B cell (primary cell): ENCODE data around the gene TPRN. TPM values are rescaled to one million over a fixed set of nuclear protein-coding genes. Genes with fewer than 3 reads are reported as not detected.
A peak's percentile ranks its signal among the peaks of the same experiment; 100 is the strongest.

ENCODE experiments used
- ATAC-seq: fragments of 200-7000 bp; cut with Tn5 transposase; one replicate; pipeline ENCODE4 v1.10.0; 2021; ENCODE audit warnings: low read depth, mild to moderate bottlenecking, moderate number of reproducible peaks, moderate library complexity
- CTCF ChIA-PET: fragments of 350-600 bp; sonication (Branson Sonifier 250); formaldehyde crosslinking; loops from one replicate; lab custom pipeline; 2021; ENCODE audit warnings: antibody characterized with exemption, inconsistent platforms; lab: Charles Lee
- POLR2A ChIA-PET: fragments of 350-600 bp; sonication (Branson Sonifier 250); formaldehyde crosslinking; loops from one replicate; lab custom pipeline; 2021; ENCODE audit warnings: antibody characterized with exemption; lab: Charles Lee
- DNase-seq: peaks from one replicate; pipeline ENCODE4 v3.0.0; 2013
- H2AFZ ChIP-seq: 2 replicates; pipeline ENCODE4 v1.6.1; 2012; ENCODE audit warnings: mild to moderate bottlenecking, low read depth, low read length; ENCODE audit not compliant: insufficient read depth, poor library complexity, severe bottlenecking
- H3K27ac ChIP-seq, 2 donors: 1 replicate in 1 of 2; 2 replicates in 1 of 2; pipeline ENCODE4 v1.5.1; 2012 to 2013; ENCODE audit warnings: low read length in 2 of 2, mild to moderate bottlenecking in 2 of 2, moderate library complexity in 1 of 2
- H3K27me3 ChIP-seq, 4 experiments: fragments of 200-600 bp in 1 of 4; sonication (generic) in 1 of 4; replicated peaks in 1 of 4; 1 replicate in 2 of 4; 2 replicates in 2 of 4; pipeline versions ENCODE4 v1.6.1 to v1.7.0; 2013 to 2016; ENCODE audit warnings: low read length in 3 of 4, mild to moderate bottlenecking in 2 of 4, mixed read lengths in 1 of 4, moderate library complexity in 1 of 4; ENCODE audit not compliant: insufficient read depth in 4 of 4, control insufficient read depth in 3 of 4; ENCODE audit errors: control extremely low read depth in 1 of 4
- H3K36me3 ChIP-seq, 2 experiments: replicated peaks in 1 of 2; 1 replicate in 1 of 2; 2 replicates in 1 of 2; pipeline versions ENCODE4 v1.6.1 to v1.7.1; 2013; ENCODE audit warnings: low read length in 1 of 2; ENCODE audit not compliant: insufficient read depth in 2 of 2, control insufficient read depth in 1 of 2; ENCODE audit errors: control extremely low read depth in 1 of 2, extremely low read depth in 1 of 2
- H3K4me1 ChIP-seq, 2 donors: fragments of 200-600 bp in 1 of 2; sonication (generic) in 1 of 2; 1 replicate in 1 of 2; 2 replicates in 1 of 2; pipeline versions ENCODE4 v1.5.1 to v1.6.1; 2013 to 2017; ENCODE audit warnings: low read length in 2 of 2; ENCODE audit not compliant: control insufficient read depth in 2 of 2, insufficient read depth in 2 of 2
- H3K4me2 ChIP-seq: replicated peaks from 2 replicates; pipeline ENCODE3; 2012; ENCODE audit warnings: mild to moderate bottlenecking, low read depth, low read length; ENCODE audit not compliant: poor library complexity, severe bottlenecking
- H3K4me3 ChIP-seq, 5 experiments: fragments of 200-600 bp in 1 of 5; sonication (generic) in 1 of 5; 1 replicate in 3 of 5; 2 replicates in 2 of 5; pipeline versions ENCODE4 v1.5.1 to v1.7.0; 2011 to 2016; ENCODE audit warnings: low read length in 4 of 5, mild to moderate bottlenecking in 4 of 5, low read depth in 2 of 5, control low read depth in 1 of 5, moderate library complexity in 1 of 5; ENCODE audit not compliant: insufficient read depth in 1 of 5; ENCODE audit errors: control extremely low read depth in 1 of 5, extremely low read depth in 1 of 5
- H3K79me2 ChIP-seq: fragments of 200-600 bp; sonication (generic); one replicate; pipeline ENCODE4 v1.6.0; 2016; ENCODE audit warnings: low read length; ENCODE audit not compliant: control insufficient read depth, insufficient read depth
- H3K9ac ChIP-seq: fragments of 200-600 bp; sonication (generic); 2 replicates; pipeline ENCODE4 v1.6.1; 2017; ENCODE audit warnings: mild to moderate bottlenecking, low read length, moderate library complexity
- H3K9me3 ChIP-seq, 3 donors: one replicate each; pipeline versions ENCODE4 v1.6.1 to v1.7.1; 2013; ENCODE audit warnings: low read length in 2 of 3; ENCODE audit not compliant: control insufficient read depth in 2 of 3, insufficient read depth in 1 of 3; ENCODE audit errors: control extremely low read depth in 1 of 3
- H4K20me1 ChIP-seq: 2 replicates; pipeline ENCODE4 v1.6.0; 2012; ENCODE audit warnings: mild to moderate bottlenecking, low read length; ENCODE audit not compliant: insufficient read depth, control insufficient read depth, poor library complexity, severe bottlenecking
- H3K27ac Mint-ChIP-seq: one replicate; pipeline ENCODE4 v1.8.0; 2021; ENCODE audit warnings: mixed read lengths
- H3K27me3 Mint-ChIP-seq: one replicate; pipeline ENCODE4 v1.8.0; 2021; ENCODE audit warnings: mixed read lengths
- H3K4me1 Mint-ChIP-seq: one replicate; pipeline ENCODE4 v1.8.0; 2021; ENCODE audit warnings: mixed read lengths
- H3K4me3 Mint-ChIP-seq: one replicate; pipeline ENCODE4 v1.8.0; 2021; ENCODE audit warnings: mixed read lengths
- H3K9me3 Mint-ChIP-seq: one replicate; pipeline ENCODE4 v1.8.0; 2022; ENCODE audit warnings: mixed read lengths; ENCODE audit not compliant: insufficient read depth
- CTCF ChIP-seq: fragments of 200-600 bp; IDR thresholded peaks from one replicate; pipeline ENCODE4 v1.8.0; 2022; ENCODE audit warnings: antibody characterized with exemption, mild to moderate bottlenecking
- EZH2 ChIP-seq: IDR thresholded peaks from 2 replicates; pipeline ENCODE4 v1.6.1; 2012; ENCODE audit warnings: borderline replicate concordance, low read depth, mild to moderate bottlenecking, moderate library complexity, low read length; ENCODE audit not compliant: insufficient read depth, poor library complexity, severe bottlenecking
- WGBS: methylation state at CpG from one replicate; pipeline ENCODE4 v1.1.5; 2013; ENCODE audit warnings: missing lambda C conversion rate; ENCODE audit not compliant: insufficient coverage; 5-methylcytosine and 5-hydroxymethylcytosine counted together
- intact Hi-C: fragments of 100-400 bp; cut with micrococcal nuclease; formaldehyde crosslinking; loops from one replicate; pipeline ENCODE4 v1.10.0; 2022
- polyA plus RNA-seq: library from polyadenylated mRNA; depleted of rRNA; stranded (reverse); fragments of >200 nt; gene quantifications from 2 replicates; pipeline ENCODE4 v1.2.3, GENCODE V29; 2012
- total RNA-seq, 2 donors: library from RNA; stranded (reverse); fragments of 120-200 nt in 1 of 2; gene quantifications; 1 replicate in 1 of 2; 2 replicates in 1 of 2; pipeline versions ENCODE4 v1.2.3 to v1.2.4, GENCODE V29; 2013 to 2022

The TPRN gene
- total and polyA plus RNA-seq, 2 donors (not counting 1 experiment from before 2014, with no cell fraction given), result 5.7 to 16.3 TPM

GRCh38 chr9:137241490-137242268 lies 41.1 kb upstream of the TPRN start:
- ChIA-PET POLR2A (interaction anchor here (0.7 to 2.1 kb wide), 15 partner anchors 12 to 340 kb away, joined by 3 to 29 read pairs (median 4); partner anchors contain the start of genes NELFB, NRARP, PAXX and RNF224), CTCF (interaction anchor here (1.0 to 8.9 kb wide), 6 partner anchors 13 to 177 kb away, joined by 3 to 76 read pairs (median 8); partner anchors contain the start of genes ANAPC2, CYSRT1, NELFB and RNF208)
- peaks cover 38% of the 10 kb centered on the region for H3K4me1 Mint-ChIP-seq
- H3K4me3 Mint-ChIP-seq, result peak overlapping the region; percentile 92
- H3K27me3 ChIP-seq, result no peaks in the 10 kb centered on the region
- H3K27me3 Mint-ChIP-seq, result no peaks in the 10 kb centered on the region
- peaks cover 56% of the 10 kb centered on the region for H3K79me2 ChIP-seq
- ATAC-seq, result peak; percentile 13
- peak overlapping the region; percentile 96 for H3K4me2 ChIP-seq
- WGBS, result 7% methylated on average over 73 of the region's 83 CpGs
- peak overlapping the region; percentile 26 to 76 (median 55) for H3K4me3 ChIP-seq
- intact Hi-C loops, result loop anchor here (1.0 kb wide), 5 partner anchors 14 to 154 kb away; partner anchors contain the start of genes ANAPC2, NELFB, SSNA1 and TPRN
- no peaks in the 10 kb centered on the region for H3K9me3 Mint-ChIP-seq
- peaks cover 51% of the 10 kb centered on the region for H4K20me1 ChIP-seq
- H3K27ac ChIP-seq, result peak overlapping the region; percentile 54 to 77
- peaks cover 0 to 20% of the 10 kb centered on the region in 2 experiments for H3K36me3 ChIP-seq
- no peak overlapping the region for H2AFZ ChIP-seq
- peak; percentile 50 for DNase-seq
- no peaks in the 10 kb centered on the region for H3K9me3 ChIP-seq
- peaks cover 23 to 46% of the 10 kb centered on the region in 2 donors for H3K4me1 ChIP-seq
- H3K9ac ChIP-seq, result peak overlapping the region; percentile 80
- no peak for TF ChIP-seq EZH2
- no peak for TF ChIP-seq CTCF
- H3K27ac Mint-ChIP-seq, result peak overlapping the region; percentile 82
